Measurements from ENCODE around the gene RNF222. TPM values are rescaled to one million over a fixed set of nuclear protein-coding genes. Genes with fewer than 3 reads are reported as not detected.

The RNF222 gene
- total and polyA plus RNA-seq, 10 of the 15 experiments (the other 5 are each of a cell fraction or from before 2014, with no cell fraction given), result not detected

GRCh38 chr17:8392274-8392673 lies 5.4 kb downstream of the RNF222 start:
- no peak for DNase-seq (ENCODE audit: low read depth, low spot score)
- Histone ChIP-seq H4K20me1 (ENCODE audit: control insufficient read depth, insufficient read depth) (no peaks in the 10 kb centered on the region), H3K9ac (ENCODE audit: control insufficient read depth, insufficient read depth, low read length) (no peak overlapping the region), H3K4me1 (ENCODE audit: control insufficient read depth, insufficient read depth, low read length) (no peaks in the 10 kb centered on the region), H3K9me3 (replicated peaks; ENCODE audit: control insufficient read depth, insufficient read depth, low read length) (no peaks in the 10 kb centered on the region), H3K79me2 (ENCODE audit: control insufficient read depth, insufficient read depth, low read length) (no peaks in the 10 kb centered on the region), H3K27me3 (replicated peaks in 1 of 2; ENCODE audit: control insufficient read depth in 2 of 2, insufficient read depth in 2 of 2, low read length in 1 of 2) (no peaks in the 10 kb centered on the region), H3K27ac (ENCODE audit: control insufficient read depth, insufficient read depth) (no peak overlapping the region), H3K4me3 (no peak overlapping the region), H2AFZ (ENCODE audit: control insufficient read depth, low read depth, low read length) (no peak overlapping the region), H3K4me2 (ENCODE audit: control insufficient read depth, insufficient read depth) (no peak overlapping the region), H3K36me3 (ENCODE audit: control insufficient read depth in 2 of 2, insufficient read depth in 2 of 2, low read length in 1 of 2) (no peaks in the 10 kb centered on the region)
- ChIA-PET RAD21 (ENCODE audit: unreplicated experiment) (no interaction called here), SMC1A (ENCODE audit: uncharacterized antibody, unreplicated experiment) (interaction anchor here (0.8 kb wide), 1 partner anchor 18 kb away, joined by 3 read pairs; no protein-coding TSS in a partner anchor), POLR2A (no interaction called here), CTCF (interaction anchor here (0.9 kb wide), 1 partner anchor 18 kb away, joined by 4 read pairs; no protein-coding TSS in a partner anchor)
- in situ Hi-C loops (cut with MboI) (no loop called here), intact Hi-C loops (cut with micrococcal nuclease; ENCODE audit: unreplicated experiment) (no loop called here)
- WGBS (ENCODE audit: insufficient coverage, insufficient replicate concordance, low lambda C conversion rate, missing lambda C conversion rate), result 87% methylated on average over 18 of the region's 18 CpGs
- ATAC-seq, result no peak
- FAIRE-seq, result no peak
- no TSS peak for BruUV-seq (replicated peaks)
- TF ChIP-seq FOXK2 (IDR thresholded peaks at IDR 0.05) (no peak), CHD1 (IDR thresholded peaks at IDR 0.05; ENCODE audit: low read depth, low read length) (no peak), SP1 (IDR thresholded peaks at IDR 0.05; ENCODE audit: low read depth, low read length) (no peak), HCFC1 (IDR thresholded peaks at IDR 0.05; ENCODE audit: low read length) (no peak), ZZZ3 (IDR thresholded peaks at IDR 0.05; ENCODE audit: control insufficient read depth, insufficient read length, low read depth) (no peak), SUPT20H (IDR thresholded peaks at IDR 0.05; ENCODE audit: borderline replicate concordance, control insufficient read depth, low read depth, low read length) (no peak), IRF5 (IDR thresholded peaks at IDR 0.05; ENCODE audit: borderline replicate concordance) (no peak), SPI1 (IDR thresholded peaks at IDR 0.05; ENCODE audit: borderline replicate concordance, insufficient read depth, low read depth, low read length) (no peak), SREBF2 (IDR thresholded peaks at IDR 0.05; ENCODE audit: low read length) (no peak), ZNF687 (IDR thresholded peaks at IDR 0.05) (no peak), HSF1 (IDR thresholded peaks at IDR 0.05; ENCODE audit: low read depth, low read length) (no peak), MEF2A (IDR thresholded peaks at IDR 0.05; ENCODE audit: insufficient read depth, low read depth, low read length) (no peak), TARDBP (IDR thresholded peaks at IDR 0.05; ENCODE audit: borderline replicate concordance) (no peak), SMARCA5 (IDR thresholded peaks at IDR 0.05) (no peak)
